Endothelial cell of hepatic sinusoid (primary cell): ENCODE data around the gene TMEM205.
"Not testable (repeated sequence)": the region's sequence is repeated elsewhere in the genome, so short reads cannot be mapped to it uniquely, and the experiment has no call there.

Experiments
- in situ Hi-C: cut with HindIII; loops from 2 replicates; pipeline ENCODE4 v1.10.0; 2017; ENCODE audit warnings: low sequenced_read_pairs

The TMEM205 gene

DNA sequence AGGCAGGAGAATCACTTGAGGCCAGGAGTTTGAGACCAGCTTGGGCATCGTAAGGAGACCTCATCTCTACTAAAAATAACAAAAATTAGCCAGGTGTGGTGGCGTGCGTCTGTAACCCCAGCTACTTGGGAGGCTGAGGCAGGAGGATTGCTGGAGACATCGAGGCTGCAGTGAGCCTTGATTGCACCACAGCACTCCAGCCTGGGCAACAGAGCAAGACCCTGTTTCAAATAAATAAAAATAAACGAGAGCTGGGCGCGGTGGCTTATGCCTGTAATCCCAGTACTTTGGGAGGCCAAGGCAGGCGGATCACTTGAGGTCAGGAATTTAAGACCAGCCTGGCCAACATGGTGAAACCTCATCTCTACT lies 6.0 kb downstream of the TMEM205 start:
- in situ Hi-C loops: not testable (repeated sequence)

DNA sequence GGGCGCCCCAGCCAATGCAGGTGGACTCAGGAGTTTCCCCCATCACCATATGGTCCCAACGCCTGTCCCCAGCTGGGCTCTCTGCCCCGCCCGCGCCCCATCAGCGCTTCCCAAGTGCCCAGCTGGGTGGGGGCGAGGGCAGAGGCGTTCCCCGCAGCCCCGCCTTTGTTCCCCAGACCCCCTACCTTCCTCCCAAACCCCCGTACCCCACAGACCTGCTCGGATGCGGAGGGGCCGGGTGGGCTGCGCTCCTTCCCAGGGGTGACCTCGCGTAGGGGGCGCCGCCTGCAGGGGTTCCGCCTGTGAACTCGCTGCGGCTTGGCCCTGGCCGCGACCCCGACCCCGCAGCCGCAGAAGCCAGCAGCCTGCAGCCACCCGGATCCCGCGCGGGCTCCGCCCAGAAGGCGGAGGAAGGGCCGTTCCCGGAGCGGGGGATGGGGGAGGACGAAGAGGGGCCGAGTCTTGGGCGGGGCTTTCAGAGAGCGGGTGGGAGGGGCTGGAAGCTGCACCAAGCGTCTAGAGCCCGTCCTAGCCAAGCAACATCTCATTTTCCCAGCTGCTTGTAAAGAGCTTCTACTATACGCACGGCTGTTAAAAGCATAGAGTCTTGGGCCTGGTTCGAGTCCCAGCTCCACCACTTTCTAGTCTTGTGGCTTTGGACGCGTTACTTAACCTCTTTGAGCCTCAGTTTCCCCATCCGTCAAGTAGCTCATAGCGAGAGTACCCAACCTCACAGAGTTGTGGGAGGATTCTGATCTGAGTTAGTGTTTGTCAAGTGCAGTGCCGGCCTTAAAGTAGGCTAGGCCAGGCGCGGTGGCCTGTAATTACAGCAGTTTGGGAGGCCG lies 6.6 kb downstream of the TMEM205 start, which contains the start of gene RAB3D:
RAB3D (minus strand) TSS at position 404 of the 845 bp plus-strand sequence. CDS start 2,258 bp downstream, outside the sequence.
- in situ Hi-C loops: no loop called here

DNA sequence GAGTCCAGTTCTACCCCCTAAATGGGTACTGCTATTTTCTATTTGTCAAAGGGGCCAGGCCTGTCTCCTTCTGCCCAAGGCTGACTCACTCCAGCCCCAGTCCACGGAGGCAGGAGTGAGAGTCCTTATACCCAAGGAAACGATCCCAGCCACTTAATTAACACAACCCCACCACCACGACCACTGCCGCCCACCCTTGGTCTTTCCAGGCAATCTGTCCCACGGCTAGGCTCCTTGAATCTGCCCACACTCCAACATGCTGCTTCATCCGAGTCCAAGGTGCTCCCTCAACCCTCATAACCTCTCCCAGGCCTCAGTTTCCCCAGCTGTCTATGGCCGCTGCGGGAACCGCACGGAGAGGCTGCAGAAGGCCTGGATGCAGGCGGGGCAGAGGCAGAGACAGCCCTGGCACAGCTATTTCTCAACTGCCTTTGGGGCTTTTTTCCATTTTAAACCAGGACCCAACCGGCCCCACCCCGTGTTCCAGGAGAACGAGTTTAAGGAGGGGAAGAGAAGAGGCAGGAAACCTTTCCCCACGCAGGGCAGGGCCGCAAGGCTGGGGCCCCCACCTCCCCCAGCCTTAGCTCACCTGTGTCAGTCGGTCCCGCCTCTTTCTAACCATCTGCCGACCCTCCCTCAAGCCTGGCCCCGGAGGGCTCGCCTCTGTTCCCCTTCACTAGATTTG lies 7.4 kb downstream of the TMEM205 start:
- in situ Hi-C loops: no loop called here

DNA sequence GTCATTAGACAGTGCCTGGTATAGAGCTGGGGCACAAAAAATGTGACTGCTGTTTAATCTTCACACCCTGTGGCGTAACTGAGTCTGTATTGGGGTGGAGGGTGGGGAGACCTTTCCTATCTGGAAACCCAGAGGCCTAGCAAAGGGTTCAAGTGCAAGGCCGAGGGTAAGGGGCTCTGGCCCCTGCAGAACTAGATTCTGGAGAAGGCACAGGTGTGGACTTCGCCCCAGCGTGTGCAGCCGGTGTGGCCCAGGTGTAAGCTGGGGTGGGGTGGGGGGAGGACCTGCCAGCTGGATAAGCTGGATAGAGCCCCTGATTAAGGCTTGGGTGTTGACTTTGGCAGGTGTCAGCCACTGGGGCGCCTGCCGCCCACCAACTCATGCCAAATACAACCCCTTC lies 7.9 kb downstream of the TMEM205 start:
- in situ Hi-C loops: no loop called here

DNA sequence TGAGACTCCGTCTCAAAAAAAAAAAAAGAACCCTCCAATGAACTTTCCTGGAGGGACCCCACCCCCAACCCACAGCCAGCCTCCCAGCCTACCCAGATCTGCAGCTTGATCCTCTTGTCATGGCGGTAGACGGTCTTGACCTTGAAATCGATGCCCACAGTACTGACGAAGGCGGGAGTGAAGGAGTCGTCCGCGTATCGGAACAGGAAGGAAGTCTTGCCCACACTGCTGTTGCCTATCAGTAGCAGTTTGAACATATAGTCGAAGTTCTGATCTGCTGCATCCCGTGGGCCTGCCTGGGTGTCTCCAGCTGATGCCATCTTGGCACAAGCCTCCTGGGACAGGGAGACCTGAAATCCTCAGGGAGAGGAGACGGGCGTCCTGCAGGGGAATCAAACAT lies 9.0 kb downstream of the TMEM205 start:
- in situ Hi-C loops: no loop called here

DNA sequence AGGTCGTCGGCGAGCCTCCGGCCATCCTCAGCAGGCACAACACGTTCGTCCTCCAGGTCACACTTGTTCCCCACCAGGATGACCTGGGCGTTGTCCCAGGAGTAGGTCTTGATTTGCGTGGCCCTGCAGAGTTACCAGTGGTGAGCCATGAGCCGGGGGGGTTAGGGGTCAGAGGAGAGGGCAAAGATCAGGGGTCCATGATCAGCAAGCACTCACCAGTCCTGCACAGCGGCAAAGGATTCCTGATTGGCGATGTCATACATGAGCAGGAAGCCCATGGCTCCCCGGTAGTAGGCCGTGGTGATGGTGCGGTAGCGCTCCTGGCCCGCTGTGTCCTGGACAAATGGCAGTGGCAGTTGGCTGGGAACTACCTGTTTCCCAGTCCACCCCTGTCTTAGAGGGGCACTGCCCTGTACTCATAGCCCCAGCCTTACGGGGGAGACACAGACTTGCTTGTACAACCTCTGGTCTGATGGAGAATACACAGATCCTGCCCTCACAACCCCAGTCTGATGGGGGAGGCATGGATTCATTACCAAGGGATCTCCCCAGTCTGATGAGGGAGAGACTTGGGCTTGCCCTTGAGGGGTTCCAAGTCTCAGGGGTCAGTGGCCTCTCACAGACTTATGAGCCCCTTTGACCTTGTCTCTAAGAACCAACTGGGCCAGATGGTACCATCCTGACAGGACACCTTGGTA lies 10.5 kb downstream of the TMEM205 start:
- in situ Hi-C loops: no loop called here

DNA sequence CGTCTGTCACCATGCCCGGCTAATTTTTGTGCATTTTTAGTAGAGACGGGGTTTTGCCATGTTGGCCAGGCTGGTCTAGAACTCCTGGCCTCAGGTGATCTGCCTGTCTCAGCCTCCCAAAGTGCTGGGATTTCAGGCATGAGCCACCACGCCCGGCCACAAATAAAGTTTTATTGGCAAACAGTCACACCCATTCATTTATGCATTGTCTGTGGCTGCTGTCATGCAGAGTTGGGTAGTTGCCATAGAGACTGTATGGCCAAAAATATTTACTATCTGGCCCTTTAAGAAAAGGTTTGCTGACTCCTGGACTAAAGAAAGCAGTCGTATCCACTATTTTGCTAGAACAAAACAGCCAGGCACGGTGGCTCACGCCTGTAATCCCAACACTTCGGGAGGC lies 12.2 kb downstream of the TMEM205 start:
- in situ Hi-C loops: not testable (repeated sequence)

DNA sequence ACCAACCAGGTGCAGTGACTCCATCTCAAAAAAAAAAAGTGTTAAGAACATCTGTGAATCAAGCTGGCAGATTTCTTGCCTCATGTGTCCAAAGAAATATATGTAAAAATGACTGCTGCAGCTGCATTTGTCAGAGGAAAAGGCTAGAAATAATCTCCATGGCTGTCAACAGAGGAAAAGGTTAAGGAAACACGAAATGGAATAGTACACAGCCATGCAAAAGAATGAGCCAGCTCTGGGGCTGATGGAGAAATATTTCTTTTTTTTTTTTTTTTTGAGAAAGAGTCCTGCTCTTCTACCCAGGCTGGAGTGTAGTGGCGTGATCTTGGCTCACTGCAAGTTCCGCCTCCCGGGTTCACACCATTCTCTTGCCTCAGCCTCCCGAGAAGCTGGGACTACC lies 13.2 kb downstream of the TMEM205 start:
- in situ Hi-C loops: no loop called here

DNA sequence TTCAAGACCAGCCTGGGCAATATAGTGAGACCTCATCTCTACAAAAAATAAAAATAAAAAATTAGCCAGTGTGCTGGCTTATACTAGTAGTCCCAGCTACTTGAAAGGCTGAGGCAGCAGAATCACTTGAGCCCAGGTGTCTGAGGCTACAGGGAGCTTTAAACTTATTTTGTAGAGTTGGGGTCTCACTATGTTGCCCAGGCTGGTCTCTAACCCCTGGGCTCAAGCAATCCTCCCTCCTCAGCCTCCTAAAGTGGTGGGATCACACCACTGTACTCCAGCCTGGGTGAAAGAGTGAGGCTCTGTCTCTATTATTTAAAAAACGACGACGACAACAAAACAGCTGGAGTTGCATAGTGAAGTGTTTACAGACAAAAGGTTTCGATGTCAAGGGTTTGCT lies 14.6 kb downstream of the TMEM205 start:
- in situ Hi-C loops: no loop called here

DNA sequence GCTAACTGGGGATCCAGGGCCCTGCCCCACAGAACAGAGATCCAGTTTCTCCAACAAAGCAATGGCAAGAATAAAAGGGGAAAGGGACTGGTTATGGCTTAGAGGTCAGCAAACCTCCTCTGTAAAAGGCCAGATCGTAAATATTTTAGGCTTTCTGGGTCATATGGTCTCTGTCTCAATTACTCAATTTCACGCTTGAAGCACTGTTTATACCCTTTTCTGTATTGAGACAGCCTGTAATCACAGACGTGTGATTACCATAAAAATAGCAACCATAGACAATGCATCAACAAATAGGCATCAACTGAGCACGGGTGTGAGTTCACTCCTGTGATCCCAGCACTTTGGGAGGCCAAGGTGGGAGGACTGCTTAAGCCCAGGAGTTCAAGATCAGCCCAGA lies 15.9 kb downstream of the TMEM205 start:
- in situ Hi-C loops: no loop called here

DNA sequence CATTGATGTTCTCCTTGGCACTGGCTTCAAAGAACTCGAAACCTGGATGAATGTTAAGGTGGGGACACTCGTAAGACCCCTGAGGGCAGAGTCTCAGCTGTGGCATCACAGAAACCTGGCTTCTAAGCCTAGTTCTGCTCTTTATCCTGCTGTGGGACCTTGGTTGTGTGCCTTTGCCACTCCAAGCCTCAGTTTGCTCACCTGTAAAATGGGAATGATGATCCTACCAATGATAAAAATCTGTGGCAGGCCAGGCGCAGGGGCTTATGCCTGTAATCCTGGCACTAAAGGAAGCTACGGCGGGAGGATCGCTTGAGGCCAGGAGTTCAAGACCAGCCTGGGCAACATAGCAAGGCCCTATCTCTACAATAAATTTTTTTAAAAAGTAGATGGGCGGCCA lies 20.5 kb downstream of the TMEM205 start:
- in situ Hi-C loops: no loop called here

DNA sequence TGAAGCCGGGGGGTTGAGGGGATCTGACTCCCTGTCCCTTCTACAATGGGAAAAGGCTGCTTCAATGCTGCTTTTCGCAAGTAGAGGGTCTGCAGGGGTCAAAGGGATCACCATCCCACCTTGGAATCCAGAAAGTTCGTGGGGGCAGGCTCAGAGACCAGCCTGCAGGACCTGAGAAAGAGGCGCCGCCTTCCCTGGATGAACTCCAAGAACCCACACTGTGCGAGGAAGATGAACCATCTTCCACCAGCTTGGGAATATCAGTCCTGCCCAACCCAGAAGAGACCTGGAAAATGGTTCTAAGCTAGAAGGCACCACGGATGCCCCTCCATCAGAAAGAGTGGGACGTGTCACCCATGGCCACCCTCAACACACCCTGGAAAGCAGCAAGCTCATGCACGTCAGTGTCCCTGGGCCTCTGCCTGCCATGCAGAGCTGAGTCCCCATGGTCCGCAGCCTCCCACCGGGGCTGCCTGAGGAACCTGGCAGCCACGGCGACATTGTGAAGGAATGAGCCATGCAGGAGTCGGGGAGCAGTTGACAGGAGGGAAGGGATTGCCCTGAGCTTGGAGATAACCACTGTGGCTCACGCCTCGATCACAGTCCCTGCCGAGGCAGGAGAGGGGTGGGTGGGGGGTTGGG lies 21.2 kb downstream of the TMEM205 start:
- in situ Hi-C loops: loop anchor here (25.0 kb wide), 1 partner anchor 237 kb away; the partner anchor contains the start of gene ELOF1

DNA sequence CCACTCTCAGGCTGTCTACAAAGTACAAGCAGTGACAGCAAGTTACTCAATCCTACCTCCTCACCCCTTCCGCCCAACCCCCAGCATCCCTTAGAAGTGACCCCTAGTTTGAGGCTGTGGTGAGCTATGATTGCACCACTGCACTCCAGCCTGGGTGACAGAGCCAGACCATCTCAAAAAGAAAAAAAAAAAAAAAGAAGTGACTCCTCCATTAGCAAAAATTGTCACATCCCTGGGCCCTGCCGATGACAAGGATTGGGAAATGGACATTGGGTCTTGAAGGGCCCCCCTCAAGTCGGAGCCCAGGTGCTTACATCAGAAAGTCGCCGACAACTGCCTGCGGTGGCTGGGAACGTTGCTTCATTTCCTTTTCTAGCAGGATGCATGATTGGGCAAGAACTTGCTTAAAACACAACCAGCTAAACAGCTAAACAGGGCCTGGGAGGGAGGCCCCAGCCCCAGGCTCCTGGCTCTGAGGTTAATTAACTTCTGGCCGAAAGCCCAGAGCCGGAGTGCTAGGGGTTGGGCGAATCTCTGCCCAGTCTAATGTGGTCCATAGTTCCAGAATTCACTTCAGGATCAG lies 21.9 kb downstream of the TMEM205 start:
- in situ Hi-C loops: loop anchor here (25.0 kb wide), 1 partner anchor 238 kb away; the partner anchor contains the start of gene ELOF1

DNA sequence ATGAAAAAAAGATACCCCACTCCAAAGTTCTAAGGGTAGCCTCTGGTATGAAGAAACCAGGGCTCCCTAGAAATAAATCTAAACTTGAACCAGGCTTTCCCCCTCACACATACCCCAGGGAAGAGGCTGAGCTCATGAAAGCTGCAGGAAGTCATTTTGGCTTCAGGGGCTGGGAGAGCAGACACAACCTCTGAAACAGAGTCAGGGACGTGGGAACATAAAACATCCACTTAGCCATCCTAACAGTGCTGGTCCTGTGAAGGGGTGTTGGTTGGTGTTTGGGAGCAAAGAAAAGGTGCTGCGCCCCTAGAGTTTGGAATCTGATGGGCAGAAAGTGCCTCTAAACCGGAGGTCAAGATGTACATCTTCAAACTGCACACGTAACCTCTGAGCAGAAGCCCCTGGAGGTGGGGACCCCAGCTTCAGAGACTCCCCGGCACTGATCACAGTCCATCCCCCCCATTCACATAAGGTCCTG lies 22.4 kb downstream of the TMEM205 start:
- in situ Hi-C loops: loop anchor here (25.0 kb wide), 1 partner anchor 239 kb away; the partner anchor contains the start of gene ELOF1

DNA sequence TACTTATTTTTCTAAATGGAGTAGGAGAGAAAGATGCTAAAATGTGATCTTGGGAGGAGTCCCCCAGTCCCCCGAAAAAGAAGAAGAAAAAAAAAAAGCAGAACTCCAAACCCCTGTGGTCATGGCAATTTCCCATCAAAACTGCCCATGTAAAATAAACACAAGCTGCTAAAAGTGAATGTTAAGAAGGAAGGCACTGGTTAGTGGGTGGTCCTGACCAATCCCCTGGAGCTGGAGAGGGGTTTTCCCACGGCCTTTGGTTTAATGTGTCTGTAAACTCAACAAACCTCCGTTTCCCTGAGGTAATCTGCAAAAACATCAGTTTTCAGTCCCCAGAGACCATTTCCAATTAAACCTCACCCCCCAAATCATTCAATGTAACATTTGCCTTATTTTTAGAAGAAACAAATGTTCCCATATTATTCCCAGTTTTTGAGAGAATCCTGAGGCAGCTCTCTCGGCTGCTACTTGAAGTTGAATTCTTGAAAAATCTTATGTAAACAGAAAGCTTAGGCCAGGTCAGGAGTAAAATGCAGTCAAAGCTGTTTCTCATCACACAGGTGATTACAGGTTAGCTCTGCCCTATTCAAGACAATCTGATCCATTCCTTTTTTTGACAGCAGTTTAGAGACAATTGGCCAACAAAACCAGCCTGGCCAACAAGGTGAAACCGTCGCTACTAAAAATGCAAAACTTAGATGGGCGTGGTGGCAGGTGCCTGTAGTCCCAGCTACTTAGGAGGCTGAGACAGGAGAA lies 23.6 kb downstream of the TMEM205 start:
- in situ Hi-C loops: loop anchor here (25.0 kb wide), 1 partner anchor 240 kb away; the partner anchor contains the start of gene ELOF1

DNA sequence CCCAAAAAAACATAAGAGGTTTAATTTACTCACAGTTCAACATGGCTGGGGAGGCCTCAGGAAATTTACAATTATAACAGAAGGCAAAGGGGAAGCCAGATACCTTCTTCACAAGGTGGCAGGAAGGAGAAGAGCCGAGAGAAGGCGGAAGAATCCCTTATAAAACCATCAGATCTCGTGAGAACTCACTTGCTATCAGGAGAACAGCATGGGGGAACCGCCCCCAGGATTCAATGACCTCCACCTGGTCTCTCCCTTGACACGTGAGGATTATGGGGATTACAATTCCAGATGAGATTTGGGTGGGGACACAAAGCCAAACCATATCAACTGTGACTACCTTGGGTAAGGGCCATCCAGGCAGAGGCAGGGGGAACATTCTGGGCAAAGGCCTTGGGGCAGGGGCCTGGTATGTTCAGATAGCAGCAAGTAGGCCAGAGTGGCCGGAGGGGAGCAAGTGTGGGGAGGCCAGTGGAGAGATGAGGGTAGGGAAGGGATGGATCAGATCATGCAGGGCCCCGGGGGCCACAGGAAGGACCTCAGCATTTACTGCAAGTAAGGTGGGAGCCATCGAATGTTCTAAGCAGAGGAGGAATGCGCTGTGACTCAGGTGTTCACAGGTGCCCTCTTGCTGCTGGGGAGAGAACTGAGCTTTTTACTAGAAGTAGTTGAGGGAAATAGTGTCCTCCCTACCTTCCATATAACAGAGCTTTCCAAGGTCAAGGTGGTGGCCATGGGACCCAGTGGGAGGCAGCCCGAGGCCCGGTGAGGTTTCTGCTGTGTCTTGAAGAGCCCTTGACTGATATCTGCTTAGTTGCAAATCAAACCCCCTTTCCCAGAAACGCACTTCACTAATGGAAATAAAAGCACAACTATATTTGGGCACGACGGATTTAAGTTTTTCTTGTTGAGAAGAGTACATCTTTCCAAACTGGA lies 24.6 kb downstream of the TMEM205 start:
- in situ Hi-C loops: loop anchor here (25.0 kb wide), 1 partner anchor 241 kb away; the partner anchor contains the start of gene ELOF1

DNA sequence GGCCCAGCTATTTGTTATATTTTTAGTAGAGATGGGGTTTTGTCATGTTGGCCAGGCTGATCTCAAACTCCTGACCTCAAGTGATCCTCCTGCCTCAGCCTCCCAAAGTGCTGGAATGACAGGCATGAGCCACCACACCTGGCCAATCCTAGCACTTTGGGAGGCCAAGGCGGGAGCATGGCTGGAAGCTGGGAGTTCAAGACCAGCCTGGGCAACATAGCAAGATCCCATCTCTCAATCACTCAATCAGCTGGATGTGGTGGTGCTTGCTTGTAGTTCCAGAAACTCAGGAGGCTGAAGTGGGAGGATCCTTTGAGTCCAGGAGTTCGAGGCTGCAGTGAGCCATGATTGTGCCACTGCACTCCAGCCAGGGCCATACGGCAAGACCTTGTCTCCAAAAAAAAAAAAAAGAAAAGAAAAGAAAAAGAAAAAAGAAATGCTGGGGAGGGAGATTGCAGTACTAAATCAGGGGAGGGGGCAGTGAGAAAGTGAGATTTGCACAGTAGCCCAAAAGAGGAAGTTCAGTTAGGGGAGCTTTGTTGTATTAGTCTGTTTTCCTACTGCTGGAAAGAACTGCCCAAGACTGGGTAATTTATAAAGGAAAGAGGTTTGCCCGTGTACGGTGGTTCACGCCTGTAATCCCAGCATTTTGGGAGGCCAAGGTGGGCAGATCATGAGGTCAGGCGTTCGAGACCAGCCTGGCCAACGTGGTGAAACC lies 25.6 kb downstream of the TMEM205 start:
- in situ Hi-C loops: loop anchor here (25.0 kb wide), 1 partner anchor 242 kb away; the partner anchor contains the start of gene ELOF1

DNA sequence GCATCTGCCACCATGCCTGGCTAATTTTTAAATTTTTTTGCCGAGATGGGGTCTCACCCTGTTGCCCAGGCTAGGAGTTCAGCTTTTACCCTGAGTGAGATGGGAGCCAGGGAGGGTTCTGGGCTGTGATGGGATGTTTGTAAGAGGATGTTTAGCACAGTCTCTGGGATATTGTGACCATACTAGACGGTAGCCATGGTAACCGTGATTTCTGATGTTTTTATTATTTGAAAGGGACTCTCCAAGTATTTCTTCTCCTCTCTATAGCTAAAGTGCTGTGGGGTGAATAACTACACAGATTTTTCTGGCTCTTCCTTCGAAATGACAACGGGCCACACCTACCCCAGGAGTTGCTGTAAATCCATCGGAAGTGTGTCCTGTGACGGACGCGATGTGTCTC lies 39.7 kb downstream of the TMEM205 start:
- in situ Hi-C loops: loop anchor here (25.0 kb wide), 1 partner anchor 256 kb away; the partner anchor contains the start of gene ELOF1
